Suppressor macrophage treated with lipopolysaccharide for 4 hours (primary cell): ENCODE measurements around the gene FBXO15.
A peak's percentile ranks its signal among the peaks of the same experiment; 100 is the strongest.

Experiments used
- DNase-seq: peaks from one replicate; pipeline ENCODE4 v3.0.0-alpha.2; 2020

Gene FBXO15

DNA sequence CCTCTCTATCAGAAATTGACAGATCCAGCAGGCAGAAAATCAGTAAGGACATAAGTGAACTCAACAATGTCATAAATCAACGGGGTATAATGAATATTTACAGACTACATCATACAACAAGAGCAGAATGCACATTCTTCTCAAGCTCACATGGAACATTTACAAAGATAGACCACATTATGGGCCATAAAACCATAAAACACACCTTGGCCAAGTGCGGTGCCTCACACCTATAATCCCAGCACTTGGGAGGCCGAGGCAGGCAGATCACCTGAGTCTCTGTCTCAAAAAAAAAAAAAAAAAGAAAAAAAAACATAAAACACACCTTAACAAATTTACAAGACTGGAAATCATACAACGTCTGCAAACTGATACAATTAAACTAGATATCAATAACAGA lies 36.7 kb downstream of the FBXO15 start:
- DNase-seq, result no peak

DNA sequence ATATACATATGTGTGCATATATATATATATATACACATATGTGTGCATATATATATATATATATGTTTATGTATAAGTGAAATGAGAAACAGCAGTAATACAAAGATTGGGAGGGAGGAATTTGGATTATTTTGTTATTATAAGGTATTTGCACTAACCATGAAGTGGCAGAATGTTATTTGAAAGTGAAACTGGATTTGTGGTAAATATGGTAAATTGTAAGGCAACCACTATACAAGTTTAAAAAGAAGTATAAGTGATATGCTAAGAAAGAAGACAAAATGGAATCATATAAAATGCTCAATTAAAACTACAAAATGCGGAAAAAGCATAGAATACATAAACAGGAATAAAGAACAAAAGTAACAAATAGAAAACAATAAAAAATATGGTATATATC lies 37.5 kb downstream of the FBXO15 start:
- DNase-seq, result no peak

DNA sequence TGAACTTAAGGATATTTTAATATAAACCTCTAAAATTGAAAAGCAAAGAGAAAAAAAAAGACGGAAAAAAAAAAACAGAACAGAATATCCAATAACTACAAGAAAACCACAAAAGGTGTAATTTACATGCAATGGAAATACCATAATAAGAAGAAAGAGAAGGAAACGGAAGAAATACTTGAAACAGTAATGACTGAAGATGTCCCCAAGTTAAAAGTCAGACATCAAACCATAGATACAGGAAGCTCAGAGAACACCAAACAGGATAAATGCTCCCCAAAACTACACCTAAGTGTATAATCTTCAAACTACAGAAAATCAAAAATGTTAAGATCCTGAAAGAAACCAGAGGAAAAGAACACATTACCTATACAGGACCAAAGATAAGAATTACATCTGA lies 39.2 kb downstream of the FBXO15 start:
- no peak for DNase-seq

DNA sequence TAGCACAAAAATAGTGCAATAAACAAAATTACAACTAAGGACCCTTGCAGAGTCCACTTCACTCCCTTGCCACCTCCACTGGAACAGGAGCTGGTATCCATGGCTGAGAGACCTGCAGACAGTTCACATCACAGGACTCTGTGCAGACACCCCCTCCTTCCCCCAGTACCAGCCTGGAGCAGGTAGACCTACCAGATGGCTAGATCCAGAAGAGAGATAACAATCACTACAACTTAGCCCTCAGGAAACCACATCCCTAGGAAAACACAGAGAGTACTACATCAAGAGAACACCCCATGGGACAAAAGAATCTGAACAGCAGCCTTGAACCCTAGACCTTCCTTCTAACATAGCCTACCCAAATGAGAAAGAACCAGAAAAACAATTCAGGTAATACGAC lies 49.8 kb downstream of the FBXO15 start:
- no peak for DNase-seq

DNA sequence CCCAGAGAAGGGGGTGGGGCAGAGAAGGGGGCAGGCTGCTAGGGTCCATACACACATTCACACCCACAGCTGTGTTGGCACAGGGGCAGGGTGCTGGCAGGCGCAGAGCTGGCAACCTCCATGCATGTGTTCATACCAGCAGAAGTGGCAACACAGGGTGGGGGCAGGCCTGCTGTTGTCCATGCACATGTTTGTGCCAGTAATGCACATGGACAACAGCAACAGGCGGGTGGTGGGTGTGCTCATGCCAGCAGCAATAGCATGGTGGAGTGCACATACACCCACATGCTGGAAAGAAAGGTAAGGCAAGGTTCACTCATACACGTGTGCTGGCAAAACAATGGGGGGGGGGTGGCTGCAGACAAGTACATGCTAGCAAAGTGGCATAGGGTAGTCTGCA lies 54.7 kb downstream of the FBXO15 start:
- no peak for DNase-seq

DNA sequence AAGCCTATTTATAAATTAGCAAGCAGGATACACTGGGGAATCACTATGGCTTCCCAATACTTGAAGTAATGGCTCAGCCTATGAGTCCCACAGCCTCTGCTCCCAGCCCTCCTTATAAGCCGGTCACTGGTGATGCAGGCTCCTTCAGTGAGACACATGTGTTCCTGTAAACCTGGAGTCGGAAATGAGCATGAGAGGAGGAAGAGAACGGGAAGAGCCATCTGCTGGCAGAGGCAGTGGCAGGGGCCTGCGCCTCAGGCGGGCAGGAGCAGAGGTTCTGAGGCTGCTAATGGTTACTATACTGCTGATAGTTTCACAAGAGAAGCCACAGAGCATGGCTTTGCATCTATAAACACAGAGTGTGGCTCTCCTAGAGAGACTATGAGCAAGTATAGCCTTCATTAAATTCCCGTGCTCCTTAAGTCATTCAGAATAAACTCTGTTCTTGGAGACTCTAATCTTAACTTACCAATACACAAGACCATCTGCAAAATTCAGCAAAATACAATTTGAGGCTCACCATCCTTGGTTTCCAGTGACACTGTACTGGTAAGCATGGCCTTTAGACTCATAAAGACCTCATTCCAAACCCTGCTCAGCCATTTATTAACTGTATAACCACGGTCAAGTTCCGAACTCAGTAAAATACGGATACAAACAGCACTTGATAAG lies 63.3 kb downstream of the FBXO15 start:
- no peak for DNase-seq

DNA sequence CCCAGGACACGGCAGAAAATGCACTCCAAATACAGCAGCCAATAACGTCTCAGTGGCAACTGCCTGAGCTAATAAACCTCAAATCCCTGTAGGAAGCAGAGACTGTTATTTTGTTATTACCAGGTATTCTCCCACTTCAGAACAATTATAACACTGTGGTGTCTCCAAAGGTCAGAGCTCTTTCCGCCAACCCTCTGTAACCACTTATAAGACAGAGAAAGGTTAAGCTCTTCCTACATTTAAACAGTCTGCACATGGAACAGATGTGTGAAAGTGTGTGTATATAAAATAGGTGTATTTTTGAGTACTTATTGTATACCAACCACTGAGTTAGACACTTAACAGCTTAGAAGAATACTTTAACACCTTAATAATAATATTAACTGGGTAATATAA lies 64.1 kb downstream of the FBXO15 start:
- no peak for DNase-seq

DNA sequence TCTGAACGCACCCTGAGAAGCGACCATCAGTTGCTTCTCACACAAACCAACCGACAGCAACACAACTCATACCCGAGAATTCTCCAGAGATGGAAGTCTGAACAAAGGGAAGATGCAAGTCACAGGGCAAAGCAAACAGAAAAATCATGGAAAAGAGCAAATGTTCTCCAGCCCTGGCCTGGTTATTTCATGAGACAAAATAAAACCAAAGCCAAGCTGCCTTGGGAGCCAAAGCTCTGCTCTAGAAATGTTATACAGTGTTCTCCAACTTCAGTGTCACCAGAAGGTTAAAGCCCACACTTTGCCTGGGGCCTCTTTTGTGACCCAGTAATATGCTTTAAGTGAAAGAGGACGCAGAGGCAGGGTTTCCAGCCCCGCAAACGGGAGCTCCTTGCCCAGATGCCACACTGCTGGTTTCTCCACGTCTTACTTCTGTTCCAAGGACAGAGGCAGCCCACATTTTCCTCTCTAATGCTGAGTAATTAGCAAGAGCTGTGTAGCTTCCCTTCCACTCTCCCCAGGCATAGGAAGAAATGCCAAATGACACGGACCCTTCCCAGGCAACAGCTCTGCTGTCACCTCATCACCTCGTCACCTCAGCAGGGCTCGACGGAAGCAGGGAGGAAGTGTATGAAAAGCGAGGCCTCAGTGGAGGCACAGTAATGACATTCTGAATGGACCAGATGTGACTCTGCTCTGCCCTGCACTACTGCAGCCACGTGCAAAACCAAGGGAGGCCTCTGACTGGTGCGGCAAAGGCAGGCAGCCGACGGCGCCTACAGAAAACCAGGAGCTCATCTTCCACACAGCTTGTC lies 64.7 kb downstream of the FBXO15 start:
- no peak for DNase-seq

DNA sequence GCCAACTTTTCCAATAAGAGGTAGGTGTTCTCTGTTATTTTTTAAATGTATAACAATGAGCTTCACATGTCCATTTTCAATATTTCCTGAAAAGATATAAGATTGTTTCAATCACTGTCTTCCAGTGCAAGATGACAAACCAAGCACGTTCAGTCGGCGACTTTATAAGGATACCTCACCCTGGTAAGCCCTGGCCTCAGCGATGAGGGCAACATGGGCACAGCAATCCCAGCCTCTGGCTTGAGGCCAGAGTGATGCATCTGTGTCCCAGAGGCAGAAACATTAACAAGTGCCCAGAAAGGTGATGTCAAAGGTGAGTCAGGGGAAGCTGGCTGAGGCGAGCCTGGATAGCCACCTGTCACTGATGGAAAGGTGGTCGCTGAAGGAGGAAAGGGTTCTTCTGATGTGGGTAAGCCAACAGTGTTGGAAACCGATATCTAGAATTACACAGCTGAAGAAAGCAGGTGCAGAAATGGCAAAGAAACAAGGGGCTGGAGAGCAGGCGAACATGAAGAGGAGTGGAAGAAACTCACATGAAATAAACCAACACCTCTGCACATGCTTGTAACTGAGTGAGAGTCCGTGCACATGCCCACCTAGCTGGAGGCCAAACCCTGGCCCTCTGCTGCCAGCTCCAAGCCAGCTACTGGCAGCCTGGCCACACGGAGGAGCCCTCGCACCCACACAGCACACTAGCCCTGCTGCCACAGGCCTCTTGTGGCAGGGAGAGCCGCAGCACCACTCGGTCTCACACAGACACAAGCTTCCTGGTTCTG lies 65.5 kb downstream of the FBXO15 start:
- peak; percentile 55 for DNase-seq

DNA sequence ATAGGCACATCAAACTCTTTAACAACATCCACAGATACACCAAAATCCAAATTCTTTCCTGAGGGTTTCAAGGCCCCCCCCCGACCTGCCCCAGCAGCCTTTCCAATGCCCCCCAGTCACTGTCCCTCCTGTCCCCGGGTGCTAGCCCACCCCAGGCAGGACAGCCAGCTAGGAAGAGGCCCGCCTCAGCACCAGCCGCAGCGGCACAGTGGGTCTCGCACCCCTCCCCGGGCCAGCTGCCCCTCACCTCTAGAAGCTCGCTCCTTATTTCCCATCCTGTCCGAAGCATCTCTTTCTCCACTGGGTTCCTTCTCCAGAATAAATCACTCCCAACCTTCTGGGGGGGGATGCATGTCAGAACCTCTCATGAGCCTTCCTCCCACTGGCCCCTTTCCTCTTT lies 69.4 kb downstream of the FBXO15 start:
- DNase-seq, result no peak

DNA sequence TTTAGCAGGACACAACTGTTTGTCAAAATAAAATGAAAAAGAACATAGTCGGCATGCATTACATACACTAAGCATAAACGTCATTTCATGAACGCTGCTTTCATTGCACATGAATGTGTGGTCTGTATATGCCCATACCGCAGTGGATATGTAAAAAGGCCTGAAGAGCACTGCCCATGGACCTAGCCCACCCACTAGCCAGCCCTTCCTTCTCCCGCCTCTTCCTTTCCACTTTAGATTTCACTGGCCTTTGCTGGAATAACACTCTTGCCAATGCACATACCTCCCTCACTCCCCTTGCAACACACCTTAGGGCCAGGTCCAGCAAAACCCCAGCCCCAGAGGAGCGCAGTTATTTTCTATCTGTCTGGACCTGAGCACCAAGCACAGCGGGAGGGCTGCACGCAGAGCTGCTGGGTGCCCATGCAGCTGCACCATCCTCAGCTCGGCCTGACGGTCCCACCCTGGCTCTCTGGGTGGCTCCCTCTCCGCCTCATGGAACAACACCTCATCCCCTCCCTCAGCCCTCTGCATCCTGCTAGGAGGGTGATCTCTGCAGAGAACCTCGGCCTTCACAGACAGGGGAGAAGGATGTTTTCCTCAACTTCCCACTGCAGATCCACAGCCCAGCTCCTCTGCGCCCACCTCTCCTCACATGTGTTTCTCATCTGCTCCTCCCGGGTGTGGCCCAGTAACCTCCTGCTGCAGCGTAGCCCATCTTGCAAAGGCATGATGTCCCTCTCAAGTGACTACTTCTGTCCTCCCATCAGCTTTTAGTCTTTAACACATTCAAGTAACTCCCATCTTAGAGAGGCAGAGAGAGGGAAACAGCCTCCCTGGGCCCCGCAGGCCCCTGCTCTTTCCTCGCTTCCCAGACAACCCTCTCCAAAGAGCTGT lies 72.7 kb downstream of the FBXO15 start:
- no peak for DNase-seq

DNA sequence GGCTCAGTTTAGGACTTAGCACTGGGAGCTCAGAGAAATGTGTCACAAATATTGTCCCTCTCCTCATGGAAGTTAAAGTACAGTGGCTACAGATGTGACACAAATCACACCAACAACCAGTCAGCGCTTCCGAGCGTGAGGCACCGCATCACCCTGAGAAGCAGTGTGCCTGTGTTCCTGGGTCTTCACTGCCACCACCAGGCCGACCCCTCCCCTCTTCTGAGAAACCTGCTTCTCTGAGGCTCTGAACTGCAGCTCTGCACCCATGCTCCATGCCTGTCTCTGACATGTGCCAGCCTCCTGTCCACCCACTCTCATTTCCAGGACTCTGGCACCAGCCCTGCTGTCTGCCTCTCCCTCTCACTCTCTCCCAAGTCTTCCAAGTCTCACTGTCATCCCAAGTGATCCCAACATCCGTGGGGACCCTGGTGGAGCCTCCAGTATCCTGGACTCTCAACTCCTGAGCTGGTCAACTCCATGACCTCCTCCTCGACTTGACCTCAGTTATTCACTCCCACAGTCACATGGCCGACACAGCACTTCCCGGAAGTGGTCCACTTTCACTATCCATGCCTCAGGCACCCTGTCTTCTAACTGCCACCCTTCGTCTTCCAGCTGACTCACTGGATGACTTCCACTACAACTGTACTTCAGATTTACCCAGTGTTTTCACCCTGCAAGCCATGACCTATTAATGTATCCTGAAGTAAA lies 73.5 kb downstream of the FBXO15 start:
- DNase-seq, result no peak

DNA sequence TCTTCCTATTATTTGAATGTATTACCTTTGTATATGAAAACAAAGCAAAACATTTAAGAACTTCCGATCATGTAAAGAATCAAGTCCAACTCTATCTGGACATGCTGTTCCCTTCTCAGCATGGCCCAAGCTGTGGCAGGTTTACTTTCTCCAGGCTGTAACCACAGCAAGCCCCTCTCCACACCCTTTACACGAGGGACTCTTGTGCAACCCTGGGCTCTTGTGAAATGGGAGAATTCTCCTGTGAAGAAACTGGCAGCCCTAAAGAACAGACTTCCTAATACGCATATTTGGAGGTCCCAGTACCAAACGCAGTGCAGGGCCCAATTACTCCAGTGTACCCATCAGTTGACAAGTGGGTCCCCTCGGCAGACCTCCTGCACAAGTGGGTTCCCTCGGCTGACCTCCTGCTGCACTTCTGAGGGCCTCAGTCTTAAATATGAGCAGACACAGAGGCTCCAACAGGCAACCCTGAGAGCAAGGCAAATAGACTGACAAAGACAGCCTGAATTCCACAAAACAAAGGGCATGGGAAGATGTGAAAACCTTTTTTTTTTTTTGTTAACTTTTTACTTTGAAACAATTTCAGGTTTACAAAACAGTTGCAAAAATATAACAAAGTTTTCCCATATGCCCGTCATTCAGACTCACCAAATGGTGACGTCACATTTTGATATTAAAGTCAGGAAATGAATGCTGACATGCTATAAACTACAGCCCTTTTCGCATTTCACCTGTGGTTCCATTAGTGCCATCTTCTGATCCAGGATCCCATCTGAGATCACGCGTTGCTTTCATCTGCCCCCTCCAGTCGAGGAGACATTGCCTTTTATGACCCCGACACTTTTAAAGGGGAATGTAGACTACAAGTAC lies 78.2 kb downstream of the FBXO15 start:
- peak; percentile 47 for DNase-seq

DNA sequence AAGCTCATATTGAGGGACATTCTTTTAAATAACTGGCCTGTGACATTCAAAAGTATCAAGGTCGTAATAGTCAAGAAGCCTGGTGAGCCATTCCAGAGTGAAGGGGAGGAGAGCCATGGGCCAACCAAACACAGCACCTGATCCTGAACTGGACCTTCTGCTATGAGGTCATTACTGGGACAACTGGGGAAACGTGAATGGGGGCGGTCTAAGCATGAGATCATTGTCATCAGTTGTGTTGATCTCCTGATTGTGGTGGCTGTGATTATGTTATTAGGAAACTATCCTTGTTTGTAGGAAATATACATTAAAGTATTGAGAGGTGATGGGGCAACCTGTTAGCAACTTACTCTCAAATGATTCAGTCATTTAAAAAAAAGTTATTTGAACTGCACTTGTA lies 79.3 kb downstream of the FBXO15 start:
- peak; percentile 25 for DNase-seq

DNA sequence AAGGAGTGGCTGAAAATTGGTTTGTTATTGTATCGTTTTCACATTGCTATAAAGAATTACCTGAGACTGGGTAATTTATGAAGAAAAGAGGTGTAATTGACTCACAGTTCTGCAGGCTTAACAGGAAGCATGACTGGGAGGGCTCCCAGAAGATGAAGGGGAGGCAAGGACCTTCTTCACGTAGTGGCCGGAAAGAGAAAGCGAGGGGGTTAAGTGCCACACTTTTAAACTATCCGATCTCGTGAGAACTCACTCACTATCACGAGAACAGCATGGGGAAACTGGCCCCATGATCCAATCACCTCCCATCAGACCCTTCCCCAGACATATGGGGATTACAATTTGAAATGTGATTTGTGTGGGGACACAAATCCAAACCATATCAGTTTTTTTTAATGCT lies 81.6 kb downstream of the FBXO15 start:
- no peak for DNase-seq

DNA sequence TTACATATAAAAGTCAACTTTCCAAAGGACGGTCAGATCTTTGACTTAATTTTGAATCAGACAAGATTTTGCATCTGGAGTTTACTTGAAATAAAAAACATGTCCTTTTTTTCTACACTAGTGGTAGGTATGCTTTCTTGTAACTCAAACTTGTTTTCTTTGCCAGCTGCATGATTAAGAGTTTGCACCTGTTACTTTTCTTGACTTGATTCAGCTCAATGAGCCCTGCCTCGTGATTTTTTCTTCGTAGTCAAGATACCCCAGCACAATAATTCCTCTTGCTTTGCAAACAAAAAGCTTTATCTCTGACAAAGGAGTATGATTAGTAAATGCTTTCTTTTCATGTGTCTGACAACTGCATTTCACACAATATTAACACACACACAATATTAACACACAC lies 82.3 kb downstream of the FBXO15 start:
- no peak for DNase-seq

DNA sequence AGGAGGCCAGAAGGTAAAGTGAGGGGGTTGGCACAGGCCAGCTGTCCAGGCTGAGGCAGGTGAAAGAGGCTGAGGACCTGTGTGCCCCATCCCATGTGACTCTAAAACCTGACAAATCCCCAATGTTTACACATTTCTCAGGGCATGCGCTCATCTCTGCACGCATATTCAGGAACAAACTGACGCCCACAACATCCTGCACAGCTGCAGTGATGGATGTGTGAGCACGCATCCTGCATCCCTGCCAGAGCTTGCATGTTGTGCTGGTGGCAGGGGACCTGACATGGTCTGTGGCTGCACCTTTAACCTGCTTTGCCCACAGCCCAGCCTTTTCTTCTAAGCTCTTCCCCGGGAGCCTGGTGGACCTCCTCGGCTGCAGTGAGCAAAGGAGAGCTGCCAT lies 83.1 kb downstream of the FBXO15 start:
- DNase-seq, result no peak

DNA sequence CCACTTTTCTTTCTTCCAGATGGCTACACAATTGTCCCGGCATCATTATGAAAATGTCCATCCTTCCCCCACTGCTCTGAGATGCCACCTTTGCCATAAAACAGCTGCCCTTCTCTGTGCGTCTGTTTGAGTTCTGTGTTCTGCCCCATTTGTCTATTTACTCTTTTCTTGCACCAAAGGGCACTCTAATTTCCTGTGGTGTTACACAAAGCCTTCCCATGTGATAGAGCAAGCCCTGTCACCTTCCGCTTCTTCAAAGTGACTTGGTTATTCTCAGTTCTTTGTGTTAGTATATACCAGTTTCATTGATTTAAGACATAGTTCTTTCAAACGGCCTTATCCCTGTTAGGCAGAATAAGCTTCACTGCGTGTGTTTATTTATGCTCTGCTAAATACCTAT lies 84.1 kb downstream of the FBXO15 start:
- no peak for DNase-seq

DNA sequence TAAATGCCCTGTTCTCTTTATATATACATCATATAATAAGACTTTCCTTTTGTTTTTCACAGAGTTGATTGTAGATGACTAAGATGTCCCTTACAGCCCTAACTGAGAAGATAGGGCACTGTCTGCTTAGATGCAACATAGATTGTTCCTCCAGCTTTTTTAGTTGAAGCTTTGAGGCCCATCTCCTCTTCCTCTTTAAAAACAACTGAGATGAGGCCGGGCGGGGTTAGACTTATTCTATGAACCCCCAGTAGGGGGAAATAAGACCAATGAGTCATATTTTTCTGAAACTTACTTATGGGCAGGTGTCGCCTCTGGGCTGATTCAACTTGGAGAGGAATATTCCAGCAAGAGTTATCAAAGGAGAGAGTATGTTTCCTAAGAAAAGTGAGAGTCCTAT lies 84.6 kb downstream of the FBXO15 start:
- DNase-seq, result no peak

DNA sequence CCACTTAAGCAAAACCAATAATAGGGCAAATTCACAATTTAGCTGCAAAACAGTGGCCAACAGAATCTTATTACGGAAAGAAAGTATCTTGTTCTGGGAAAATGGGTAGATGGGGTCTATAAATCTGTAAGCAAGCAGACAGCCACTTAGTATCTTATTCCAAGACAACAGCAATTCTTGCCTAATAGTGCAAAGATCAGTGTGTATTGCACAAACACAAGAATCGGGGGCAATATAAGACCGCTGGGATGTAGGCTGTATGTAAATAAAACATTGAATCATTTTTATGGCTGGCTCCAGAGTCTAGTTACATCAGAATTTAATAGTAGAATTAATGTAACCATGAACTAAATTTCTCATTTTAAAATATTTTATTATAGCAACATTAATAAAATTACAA lies 85.6 kb downstream of the FBXO15 start:
- no peak for DNase-seq

DNA sequence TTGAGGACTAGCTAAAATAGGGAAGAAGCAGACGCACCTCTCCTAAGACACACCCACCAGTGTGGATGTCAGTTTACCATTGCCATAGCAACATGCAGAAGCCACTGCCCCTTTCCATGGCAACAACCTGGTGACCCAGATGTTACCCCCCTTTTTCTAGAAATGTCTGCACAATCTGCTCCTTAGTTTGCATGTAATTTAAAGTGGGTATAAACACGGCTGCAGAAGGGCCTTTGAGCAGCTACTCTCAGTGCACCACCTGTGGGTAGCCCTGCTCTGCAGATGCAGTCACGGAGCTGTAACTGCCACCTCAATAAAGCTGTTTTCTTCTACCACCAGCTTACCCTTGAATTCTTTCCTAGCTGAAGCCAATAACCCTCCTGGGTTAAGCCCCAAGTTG lies 87.1 kb downstream of the FBXO15 start:
- no peak for DNase-seq
